Measurements from ENCODE around the gene KIAA0319L. TPM values are rescaled to one million over a fixed set of nuclear protein-coding genes. Genes with fewer than 3 reads are reported as not detected.
A peak's percentile ranks its signal among the peaks of the same experiment; 100 is the strongest.

KIAA0319L gene
- total and polyA plus RNA-seq, 11 donors: 21.0 to 108 (median 76.6) TPM

GRCh38 chr1:35573198-35574124 lies 16.3 kb upstream of the KIAA0319L start, which contains the start of gene TFAP2E:
TSS of gene TFAP2E (plus strand) at chr1:35573314. CDS start at chr1:35573578, 264 bp downstream.
- ATAC-seq (peak in 3 of 4 donors; percentile 23 to 45 (median 38)), DNase-seq (peak in 1 of 5 donors; percentile 28)
- no peaks in the 10 kb centered on the region for H3K36me3 ChIP-seq
- H3K27me3 ChIP-seq: peaks cover 27 to 90% (median 53%) of the 10 kb centered on the region in 9 donors
- intact Hi-C loops (cut with DNase I): loop anchor here in 2 of 10 donors (5.0 kb wide), 1 partner anchor 144 kb away; the partner anchor contains the start of gene C1orf216 (in 2 of the 2)
- peak within 1 kb of the TSS; percentile 17 to 58 (median 44) for H3K4me3 ChIP-seq
- TF ChIP-seq CTCF (IDR thresholded peaks at IDR 0.05): no peak
- no peak for TF ChIP-seq POLR2A (IDR thresholded peaks at IDR 0.05)
- H3K4me1 ChIP-seq: peaks cover 6 to 45% (median 18%) of the 10 kb centered on the region in 12 donors
- H3K9me3 ChIP-seq: no peaks in the 10 kb centered on the region
- WGBS, 4 donors: 10 to 15% (median 12%) methylated on average over 61 to 95 of the region's 95 CpGs
- no peak within 1 kb of the TSS for H3K27ac ChIP-seq

- no peak for TF ChIP-seq CTCF (IDR thresholded peaks at IDR 0.05)
- no peak for TF ChIP-seq POLR2A (IDR thresholded peaks at IDR 0.05)
- Histone ChIP-seq H3K4me1 (peaks cover 2 to 33% (median 11%) of the 10 kb centered on the region in 12 donors), H3K9me3 (no peaks in the 10 kb centered on the region), H3K36me3 (peaks cover 0 to 3% (median 0%) of the 10 kb centered on the region in 9 donors), H3K4me3 (no peak overlapping the region), H3K27me3 (peaks cover 25 to 78% (median 49%) of the 10 kb centered on the region in 9 donors), H3K27ac (no peak overlapping the region)
- intact Hi-C loops (cut with DNase I): loop anchor here in 2 of 10 donors (5.0 kb wide), 1 partner anchor 145 kb away; the partner anchor contains the start of gene C1orf216 (in 2 of the 2)
- no peak for DNase-seq
- no peak for ATAC-seq
- 96 to 100% (median 97%) methylated on average over 2 of the region's 2 CpGs for WGBS, 4 donors
These were observed 15.1 kb upstream of the KIAA0319L start for GRCh38 chr1:35572296-35572695.

GRCh38 chr1:35571263-35571662 lies 14.1 kb upstream of the KIAA0319L start:
- Histone ChIP-seq H3K27ac (no peak overlapping the region), H3K27me3 (peaks cover 16 to 68% (median 40%) of the 10 kb centered on the region in 9 donors), H3K36me3 (peaks cover 0 to 10% (median 0%) of the 10 kb centered on the region in 9 donors), H3K9me3 (no peaks in the 10 kb centered on the region), H3K4me3 (no peak overlapping the region), H3K4me1 (peaks cover 0 to 23% (median 8%) of the 10 kb centered on the region in 12 donors)
- 90 to 96% (median 95%) methylated on average over 8 of the region's 8 CpGs for WGBS, 4 donors
- DNase-seq (no peak), ATAC-seq (no peak)
- intact Hi-C loops (cut with DNase I): loop anchor here in 2 of 10 donors (2.0 to 5.0 kb wide), 2 partner anchors 146 to 200 kb away; partner anchors contain the start of gene C1orf216 (in 2 of the 2)
- TF ChIP-seq POLR2A (IDR thresholded peaks at IDR 0.05) (no peak), CTCF (IDR thresholded peaks at IDR 0.05) (no peak)
